HEK293T (cell line): Measurements from ENCODE around the gene PLCD4.

Experiments used
- CTCF ChIA-PET: fragments of 350-600 bp; formaldehyde crosslinking; extraction: SDS; loops from one replicate; lab custom pipeline; 2021; ENCODE audit warnings: antibody characterized with exemption, inconsistent platforms; lab: Yijun Ruan, JAX
- POLR2A ChIA-PET: fragments of 350-600 bp; formaldehyde crosslinking; extraction: SDS; loops from one replicate; lab custom pipeline; 2020; ENCODE audit warnings: antibody characterized with exemption, inconsistent platforms; lab: Yijun Ruan, JAX
- DNase-seq: peaks from one replicate; pipeline ENCODE4 v3.0.0; 2012; ENCODE audit warnings: mixed read lengths; ENCODE audit errors: extremely low spot score
- ARNT ChIP-seq: fragments of 450-650 bp; IDR thresholded peaks from 2 replicates; pipeline ENCODE4 v1.6.1; 2017; ENCODE audit warnings: mild to moderate bottlenecking
- BHLHE40 ChIP-seq: fragments of 450-650 bp; IDR thresholded peaks from 2 replicates; pipeline ENCODE4 v1.6.1; 2016; ENCODE audit warnings: mild to moderate bottlenecking, moderate library complexity, borderline replicate concordance
- CTBP1 ChIP-seq: fragments of 450-650 bp; IDR thresholded peaks from 2 replicates; pipeline ENCODE4 v1.6.1; 2016; ENCODE audit warnings: borderline replicate concordance
- ELF4 ChIP-seq: fragments of 450-650 bp; IDR thresholded peaks from 2 replicates; pipeline ENCODE4 v1.6.1; 2017; ENCODE audit warnings: antibody characterized with exemption
- FOXA1 ChIP-seq: fragments of 450-650 bp; IDR thresholded peaks from 2 replicates; pipeline ENCODE4 v1.6.1; 2016; ENCODE audit warnings: mild to moderate bottlenecking
- FOXK2 ChIP-seq: fragments of 450-650 bp; IDR thresholded peaks from 2 replicates; pipeline ENCODE4 v1.6.1; 2016; ENCODE audit warnings: mild to moderate bottlenecking
- FOXM1 ChIP-seq: fragments of 450-650 bp; IDR thresholded peaks from 2 replicates; pipeline ENCODE4 v1.6.1; 2017; ENCODE audit warnings: mild to moderate bottlenecking, borderline replicate concordance
- HDGF ChIP-seq: fragments of 450-650 bp; IDR thresholded peaks from 2 replicates; pipeline ENCODE4 v1.6.1; 2017; ENCODE audit warnings: antibody characterized with exemption, borderline replicate concordance
- L3MBTL2 ChIP-seq: fragments of 450-650 bp; conservative IDR thresholded peaks from 2 replicates; pipeline ENCODE4 v1.6.1; 2016; ENCODE audit warnings: mild to moderate bottlenecking
- LEF1 ChIP-seq: fragments of 450-650 bp; IDR thresholded peaks from 2 replicates; pipeline ENCODE4 v1.6.1; 2017; ENCODE audit warnings: mild to moderate bottlenecking, borderline replicate concordance
- NFRKB ChIP-seq: fragments of 450-650 bp; IDR thresholded peaks from 2 replicates; pipeline ENCODE4 v1.6.1; 2016; ENCODE audit warnings: mild to moderate bottlenecking, moderate library complexity
- SP1 ChIP-seq: fragments of 450-650 bp; IDR thresholded peaks from 2 replicates; pipeline ENCODE4 v1.6.1; 2017
- SUZ12 ChIP-seq: fragments of 450-650 bp; IDR thresholded peaks from 2 replicates; pipeline ENCODE4 v1.6.1; 2016; ENCODE audit warnings: mild to moderate bottlenecking
- TARDBP ChIP-seq: fragments of 450-650 bp; IDR thresholded peaks from 2 replicates; pipeline ENCODE4 v1.6.1; 2016
- ZNF384 ChIP-seq: fragments of 450-650 bp; IDR thresholded peaks from 2 replicates; pipeline ENCODE4 v1.6.1; 2016
- TF ChIP-seq, protein P1 (sequence below): fragments of 450-650 bp; IDR thresholded peaks from 2 replicates; pipeline ENCODE4 v1.6.1; 2016

The PLCD4 gene

DNA sequence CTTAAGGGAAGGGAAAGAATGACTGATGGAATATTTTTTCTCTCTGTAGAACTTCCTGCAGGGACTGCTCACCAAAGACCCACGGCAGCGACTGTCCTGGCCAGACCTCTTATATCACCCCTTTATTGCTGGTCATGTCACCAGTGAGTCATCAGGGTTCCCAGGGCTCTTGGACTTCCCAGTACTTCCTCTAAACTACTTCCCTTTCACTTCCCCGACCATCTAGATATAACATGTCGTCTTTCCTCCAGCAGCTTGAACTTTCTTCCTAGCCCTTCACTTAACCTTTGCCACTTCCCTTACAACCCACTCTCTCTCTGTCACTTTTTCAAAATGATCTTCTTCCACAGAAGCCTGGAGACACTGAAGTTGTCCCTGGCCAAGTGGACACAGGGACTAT lies 71.4 kb downstream of the PLCD4 start:
- ChIA-PET POLR2A (no interaction called here), CTCF (no interaction called here)
- no peak for DNase-seq
- TF ChIP-seq FOXM1 (no peak), FOXK2 (no peak), TARDBP (no peak), L3MBTL2 (no peak), LEF1 (no peak), ELF4 (no peak), ARNT (no peak), ZNF384 (no peak), CTBP1 (no peak)
- TF ChIP-seq, protein P1, sequence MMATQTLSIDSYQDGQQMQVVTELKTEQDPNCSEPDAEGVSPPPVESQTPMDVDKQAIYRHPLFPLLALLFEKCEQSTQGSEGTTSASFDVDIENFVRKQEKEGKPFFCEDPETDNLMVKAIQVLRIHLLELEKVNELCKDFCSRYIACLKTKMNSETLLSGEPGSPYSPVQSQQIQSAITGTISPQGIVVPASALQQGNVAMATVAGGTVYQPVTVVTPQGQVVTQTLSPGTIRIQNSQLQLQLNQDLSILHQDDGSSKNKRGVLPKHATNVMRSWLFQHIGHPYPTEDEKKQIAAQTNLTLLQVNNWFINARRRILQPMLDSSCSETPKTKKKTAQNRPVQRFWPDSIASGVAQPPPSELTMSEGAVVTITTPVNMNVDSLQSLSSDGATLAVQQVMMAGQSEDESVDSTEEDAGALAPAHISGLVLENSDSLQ: no peak

DNA sequence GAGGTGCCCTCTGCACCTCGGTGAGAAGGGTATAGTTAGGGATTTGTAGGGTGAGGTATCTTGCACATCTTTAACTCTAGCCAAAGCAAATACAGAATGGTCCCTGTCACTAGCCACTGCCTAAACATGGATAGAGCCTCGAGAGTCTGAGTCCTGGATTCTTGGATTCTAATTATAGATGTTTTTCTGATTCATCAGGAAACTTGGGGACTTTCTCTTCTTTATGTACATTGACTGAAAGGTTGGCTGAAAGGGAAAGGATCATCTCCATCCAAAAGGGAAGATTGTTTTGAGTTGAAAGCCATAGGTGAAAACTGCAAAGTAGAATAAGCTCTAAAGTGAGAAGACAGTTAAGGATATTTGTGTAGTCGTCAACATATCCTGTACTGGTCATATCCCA lies 72.4 kb downstream of the PLCD4 start:
- no peak for DNase-seq
- no peak for TF ChIP-seq BHLHE40
- TF ChIP-seq ARNT: no peak
- no peak for TF ChIP-seq HDGF
- no peak for TF ChIP-seq FOXK2
- TF ChIP-seq L3MBTL2: no peak
- no peak for TF ChIP-seq FOXA1
- no peak for TF ChIP-seq SP1
- TF ChIP-seq ELF4: no peak
- TF ChIP-seq, protein P1: no peak
- TF ChIP-seq SUZ12: no peak
- TF ChIP-seq NFRKB: no peak
- TF ChIP-seq TARDBP: no peak
- no peak for TF ChIP-seq ZNF384
- no peak for TF ChIP-seq LEF1
- no peak for TF ChIP-seq FOXM1
- no peak for TF ChIP-seq CTBP1
- CTCF ChIA-PET: no interaction called here
- POLR2A ChIA-PET: no interaction called here
